Retinal pigment epithelial cell (primary cell): ENCODE results near the gene APOB.

Experiments
- DNase-seq: peaks from one replicate; pipeline ENCODE4 v3.0.0-alpha.2; 2010; ENCODE audit warnings: low read depth
- H3K4me3 ChIP-seq: 2 replicates; pipeline ENCODE4 v1.5.1; 2011; ENCODE audit warnings: mild to moderate bottlenecking, low read length, control low read depth, moderate library complexity
- CTCF ChIP-seq: conservative IDR thresholded peaks from 2 replicates; pipeline ENCODE4 v1.5.1; 2011; ENCODE audit warnings: low read depth, low read length, control low read depth, inconsistent platforms

APOB gene

DNA sequence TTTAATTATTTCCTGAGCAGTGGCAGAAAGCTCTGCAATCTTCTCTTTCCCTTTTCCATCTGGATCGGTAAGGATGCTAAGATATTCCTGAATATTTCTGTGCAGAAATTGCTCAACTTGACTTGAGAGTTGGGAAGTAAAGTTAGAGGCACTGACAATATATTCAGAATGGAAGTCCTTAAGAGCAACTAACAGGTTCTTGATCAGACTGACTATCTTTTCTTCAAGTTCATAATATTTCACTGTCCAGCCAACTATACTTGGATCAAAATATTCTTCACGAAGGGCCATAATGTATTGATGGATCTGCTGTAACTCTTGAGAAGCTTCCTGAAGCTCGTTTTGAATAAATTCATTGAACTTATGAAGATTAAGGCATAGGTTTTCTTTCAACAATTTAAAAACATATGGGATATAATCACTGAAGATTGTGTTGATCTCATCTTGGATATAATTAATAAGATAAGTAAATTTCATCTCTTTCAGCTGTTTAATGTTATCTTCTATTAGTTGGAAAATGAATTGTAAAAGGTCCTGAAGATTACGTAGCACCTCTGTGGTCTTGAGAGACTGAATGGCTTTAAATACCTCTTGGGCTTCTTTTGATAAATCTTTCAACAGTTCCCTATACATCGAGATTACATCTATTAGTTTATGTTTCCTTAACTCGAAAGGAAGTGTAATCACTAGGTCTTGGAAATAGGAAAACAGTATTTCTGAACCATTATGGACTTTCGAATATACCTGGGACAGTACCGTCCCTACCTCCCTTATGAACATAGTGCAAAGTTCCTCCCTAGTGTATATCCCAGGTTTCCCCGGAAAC lies 41.7 kb downstream of the APOB start:
- no peak for DNase-seq
- H3K4me3 ChIP-seq: no peak overlapping the region
- no peak for TF ChIP-seq CTCF

- no peak overlapping the region for H3K4me3 ChIP-seq
- TF ChIP-seq CTCF: no peak
- no peak for DNase-seq
These were observed 42.5 kb downstream of the APOB start for GRCh38 chr2:21001225-21001946.

GRCh38 chr2:20999906-21000645 lies 43.8 kb downstream of the APOB start:
- no peak for DNase-seq
- no peak for TF ChIP-seq CTCF
- H3K4me3 ChIP-seq: no peak overlapping the region

GRCh38 chr2:20998972-20999905 lies 44.6 kb downstream of the APOB start:
- no peak for DNase-seq
- no peak overlapping the region for H3K4me3 ChIP-seq
- no peak for TF ChIP-seq CTCF

DNA sequence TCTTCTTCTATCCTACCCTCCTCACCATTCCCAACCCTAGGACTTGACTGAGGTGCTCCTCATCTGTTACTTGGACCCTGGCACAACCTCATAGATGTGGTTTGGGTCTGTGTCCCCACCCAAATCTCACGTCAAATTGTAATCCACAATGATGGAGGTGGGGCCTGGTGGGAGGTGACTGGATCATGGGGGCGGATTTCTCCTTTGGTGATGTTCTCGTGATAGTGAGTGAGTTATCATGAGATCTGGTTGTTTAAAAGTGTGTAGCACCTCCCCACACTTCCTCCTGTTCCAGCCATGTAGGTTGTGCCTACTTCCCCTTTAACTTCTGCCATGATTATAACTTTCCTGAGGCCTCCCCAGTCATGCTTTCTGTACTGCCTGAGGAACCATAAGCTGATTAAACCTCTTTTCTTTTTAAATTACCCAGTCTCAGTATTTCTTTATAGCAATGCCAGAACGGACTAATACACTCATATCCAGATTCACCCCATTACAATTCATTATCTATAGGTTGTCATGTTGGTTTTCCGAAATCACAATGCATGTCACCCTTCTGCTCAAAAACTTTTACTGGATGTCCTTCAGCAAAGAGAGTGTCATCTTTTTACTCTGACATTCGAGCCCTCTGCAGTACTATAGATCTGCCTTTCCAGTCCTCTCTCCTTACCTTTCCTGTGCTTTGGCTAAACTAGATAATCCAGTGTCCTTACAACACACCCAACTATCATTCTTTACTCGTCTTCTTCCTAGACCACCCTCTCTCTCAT lies 45.7 kb downstream of the APOB start:
- H3K4me3 ChIP-seq: no peak overlapping the region
- TF ChIP-seq CTCF: no peak
- no peak for DNase-seq

DNA sequence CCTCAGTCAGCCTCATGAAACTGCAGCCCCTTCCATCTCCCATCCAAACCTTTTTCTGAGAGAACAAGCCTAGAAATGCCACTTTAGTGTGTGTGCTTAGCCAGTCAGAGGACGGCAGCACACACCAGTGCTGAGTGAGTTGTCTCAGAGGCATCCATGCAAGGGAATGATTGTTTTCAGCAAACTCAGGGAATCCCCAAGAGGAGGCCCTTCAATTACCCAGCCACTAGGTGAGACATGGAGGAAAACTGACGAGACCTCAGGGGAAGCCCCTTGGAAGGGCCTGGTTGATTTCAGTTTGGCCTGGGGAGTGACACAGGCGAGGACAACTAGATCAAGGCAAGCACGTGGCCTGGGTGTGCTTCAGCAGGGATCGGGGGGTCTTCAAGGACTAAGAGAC lies 49.7 kb downstream of the APOB start:
- H3K4me3 ChIP-seq: no peak overlapping the region
- no peak for DNase-seq
- no peak for TF ChIP-seq CTCF
